ENCODE data around the gene ISCA2.

ISCA2 gene

DNA sequence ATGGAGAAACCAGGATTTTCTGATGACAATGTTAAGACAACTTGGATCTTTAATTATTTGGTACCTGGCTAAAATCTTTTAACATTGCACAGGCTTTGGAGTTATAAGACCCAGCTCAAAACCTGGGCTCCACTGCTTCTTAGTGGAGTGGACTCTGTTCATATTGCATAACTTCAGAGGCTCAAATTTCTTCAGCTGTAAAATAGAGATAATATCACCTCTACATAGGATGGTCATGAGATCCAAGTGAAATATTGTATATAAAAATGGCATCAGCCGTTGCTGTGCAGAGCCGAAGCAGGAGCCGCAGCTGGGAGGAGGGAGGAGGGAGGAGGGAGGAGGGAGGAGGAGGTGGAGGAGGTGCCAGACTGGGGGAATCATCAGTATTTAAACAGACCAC is 11.0 kb upstream of the ISCA2 start:
- TF ChIP-seq, protein P1, sequence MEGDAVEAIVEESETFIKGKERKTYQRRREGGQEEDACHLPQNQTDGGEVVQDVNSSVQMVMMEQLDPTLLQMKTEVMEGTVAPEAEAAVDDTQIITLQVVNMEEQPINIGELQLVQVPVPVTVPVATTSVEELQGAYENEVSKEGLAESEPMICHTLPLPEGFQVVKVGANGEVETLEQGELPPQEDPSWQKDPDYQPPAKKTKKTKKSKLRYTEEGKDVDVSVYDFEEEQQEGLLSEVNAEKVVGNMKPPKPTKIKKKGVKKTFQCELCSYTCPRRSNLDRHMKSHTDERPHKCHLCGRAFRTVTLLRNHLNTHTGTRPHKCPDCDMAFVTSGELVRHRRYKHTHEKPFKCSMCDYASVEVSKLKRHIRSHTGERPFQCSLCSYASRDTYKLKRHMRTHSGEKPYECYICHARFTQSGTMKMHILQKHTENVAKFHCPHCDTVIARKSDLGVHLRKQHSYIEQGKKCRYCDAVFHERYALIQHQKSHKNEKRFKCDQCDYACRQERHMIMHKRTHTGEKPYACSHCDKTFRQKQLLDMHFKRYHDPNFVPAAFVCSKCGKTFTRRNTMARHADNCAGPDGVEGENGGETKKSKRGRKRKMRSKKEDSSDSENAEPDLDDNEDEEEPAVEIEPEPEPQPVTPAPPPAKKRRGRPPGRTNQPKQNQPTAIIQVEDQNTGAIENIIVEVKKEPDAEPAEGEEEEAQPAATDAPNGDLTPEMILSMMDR (IDR thresholded peaks at IDR 0.05; ENCODE audit: insufficient read depth, low read depth, low read length, missing control alignments) = no peak
- H3K4me3 ChIP-seq (ENCODE audit: low read length) = no peak overlapping the region
- no peak for DNase-seq (ENCODE audit: low read depth)

- no peak overlapping the region for H3K4me3 ChIP-seq (ENCODE audit: low read length)
- no peak for DNase-seq (ENCODE audit: low read depth)
- TF ChIP-seq, protein P1 (IDR thresholded peaks at IDR 0.05; ENCODE audit: insufficient read depth, low read depth, low read length, missing control alignments) = no peak
These were observed 10.2 kb upstream of the ISCA2 start for GRCh38 chr14:74483321-74483720.

DNA sequence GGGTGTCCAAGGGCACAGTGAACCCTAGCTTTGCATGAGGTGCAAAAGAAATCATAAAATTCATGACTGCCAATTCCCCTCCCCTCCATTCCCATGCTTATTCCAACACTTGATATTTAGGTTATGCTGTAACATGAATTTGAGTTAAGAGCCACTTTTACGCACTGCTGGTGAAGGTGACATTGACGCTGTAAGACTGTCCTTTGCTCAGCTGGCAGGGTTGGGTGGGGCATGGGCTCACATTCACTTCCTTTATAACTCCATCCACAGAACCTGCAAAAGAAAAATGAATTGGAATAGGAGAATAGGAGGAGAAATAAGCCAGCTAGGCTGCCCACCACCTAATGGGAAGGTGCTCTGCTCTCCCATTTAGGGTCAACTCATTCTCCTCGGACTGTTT is 7.4 kb upstream of the ISCA2 start:
- DNase-seq (ENCODE audit: low read depth) = no peak
- TF ChIP-seq, protein P1 (IDR thresholded peaks at IDR 0.05; ENCODE audit: insufficient read depth, low read depth, low read length, missing control alignments) = no peak
- H3K4me3 ChIP-seq (ENCODE audit: low read length) = no peak overlapping the region

GRCh38 chr14:74488786-74489397 is 4.7 kb upstream of the ISCA2 start:
- DNase-seq (ENCODE audit: low read depth) = peak; percentile 34
- H3K4me3 ChIP-seq (ENCODE audit: low read length) = no peak overlapping the region
- TF ChIP-seq, protein P1 (IDR thresholded peaks at IDR 0.05; ENCODE audit: insufficient read depth, low read depth, low read length, missing control alignments) = no peak

DNA sequence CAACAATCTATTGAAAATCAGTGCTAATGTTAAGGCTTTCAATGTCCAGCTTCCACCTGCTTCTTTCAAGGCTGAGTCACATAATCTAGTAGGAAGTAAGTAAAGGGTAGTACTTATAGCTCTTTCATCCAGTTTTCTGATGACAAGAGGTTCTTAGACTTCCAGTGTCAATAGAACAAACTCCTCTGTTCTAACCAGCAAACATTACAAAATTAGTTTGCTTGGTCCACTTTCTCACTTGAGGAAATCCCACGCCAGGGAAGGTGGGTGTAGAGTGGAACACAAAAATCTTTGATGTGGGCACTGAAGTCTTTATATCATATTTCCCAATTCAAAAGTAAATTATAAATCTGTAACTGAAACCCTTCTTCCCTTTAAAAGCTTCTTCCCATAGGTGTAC is 3.1 kb upstream of the ISCA2 start:
- TF ChIP-seq, protein P1 (IDR thresholded peaks at IDR 0.05; ENCODE audit: insufficient read depth, low read depth, low read length, missing control alignments) = no peak
- DNase-seq (ENCODE audit: low read depth) = no peak
- no peak overlapping the region for H3K4me3 ChIP-seq (ENCODE audit: low read length)

DNA sequence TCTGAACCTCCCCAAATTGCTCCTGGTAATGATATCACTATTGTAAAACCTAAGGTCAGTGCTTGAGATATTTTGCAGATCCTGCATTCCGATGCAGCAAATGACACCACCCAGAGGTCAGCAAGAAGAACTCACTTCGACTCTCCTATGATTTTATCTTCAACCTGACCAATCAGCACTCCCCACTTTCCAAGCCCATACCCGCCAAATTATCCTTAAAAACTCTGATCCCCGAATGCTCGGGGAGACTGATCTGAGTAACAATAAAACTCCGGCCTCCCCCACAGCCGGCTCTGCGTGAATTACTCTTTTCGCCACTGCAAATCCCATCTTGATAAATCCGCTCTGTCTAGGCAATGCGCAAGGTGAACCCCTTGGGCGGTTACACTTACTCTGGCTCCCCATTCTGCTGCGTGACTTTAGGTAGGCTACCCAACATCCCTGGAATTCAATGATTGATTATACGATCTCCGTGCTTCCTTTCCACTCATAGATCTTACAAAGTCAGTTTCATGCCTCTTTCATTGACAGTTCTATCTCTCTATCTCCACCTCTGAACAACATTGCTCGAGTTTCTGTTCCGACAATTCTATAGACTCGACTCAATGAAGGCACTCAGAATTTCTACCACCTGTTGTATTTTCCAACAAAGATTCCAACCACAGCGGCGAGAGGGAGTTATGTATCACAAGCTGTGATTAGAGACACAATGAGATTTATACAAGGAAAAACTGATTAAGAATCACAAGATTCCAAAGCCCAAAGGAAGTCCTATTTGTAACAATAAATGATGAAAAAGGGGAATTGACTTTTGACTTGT is 1.4 kb upstream of the ISCA2 start:
- peak overlapping the region; percentile 70 for H3K4me3 ChIP-seq (ENCODE audit: low read length)
- DNase-seq (ENCODE audit: low read depth) = peak; percentile 51
- TF ChIP-seq, protein P1 (IDR thresholded peaks at IDR 0.05; ENCODE audit: insufficient read depth, low read depth, low read length, missing control alignments) = peak; percentile 39

Data from epithelial cell of esophagus (primary cell).